ENCODE data around the gene PROM1.

The PROM1 gene

DNA sequence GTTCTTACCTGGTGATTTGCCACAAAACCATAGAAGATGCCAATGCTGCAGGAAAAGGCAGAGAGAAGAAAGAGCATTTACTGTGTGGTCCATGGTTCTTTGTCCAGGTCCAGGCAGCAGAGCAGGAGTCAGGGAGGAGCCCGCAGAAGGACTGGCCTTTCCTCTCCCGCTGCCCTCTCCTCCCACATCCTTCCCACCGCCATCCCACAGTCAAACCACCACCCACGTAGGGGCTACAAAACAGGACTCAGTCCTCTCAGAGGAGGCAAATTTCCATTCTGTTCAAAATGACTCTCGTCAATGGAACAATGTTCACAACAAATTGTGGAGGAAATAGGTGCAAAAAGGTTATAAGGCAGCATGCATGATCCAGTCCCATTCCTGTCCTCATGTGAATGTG is 58.6 kb downstream of the PROM1 start:
- no peak overlapping the region for H3K4me3 ChIP-seq (ENCODE audit: low read depth, low read length)
- TF ChIP-seq, protein P1, sequence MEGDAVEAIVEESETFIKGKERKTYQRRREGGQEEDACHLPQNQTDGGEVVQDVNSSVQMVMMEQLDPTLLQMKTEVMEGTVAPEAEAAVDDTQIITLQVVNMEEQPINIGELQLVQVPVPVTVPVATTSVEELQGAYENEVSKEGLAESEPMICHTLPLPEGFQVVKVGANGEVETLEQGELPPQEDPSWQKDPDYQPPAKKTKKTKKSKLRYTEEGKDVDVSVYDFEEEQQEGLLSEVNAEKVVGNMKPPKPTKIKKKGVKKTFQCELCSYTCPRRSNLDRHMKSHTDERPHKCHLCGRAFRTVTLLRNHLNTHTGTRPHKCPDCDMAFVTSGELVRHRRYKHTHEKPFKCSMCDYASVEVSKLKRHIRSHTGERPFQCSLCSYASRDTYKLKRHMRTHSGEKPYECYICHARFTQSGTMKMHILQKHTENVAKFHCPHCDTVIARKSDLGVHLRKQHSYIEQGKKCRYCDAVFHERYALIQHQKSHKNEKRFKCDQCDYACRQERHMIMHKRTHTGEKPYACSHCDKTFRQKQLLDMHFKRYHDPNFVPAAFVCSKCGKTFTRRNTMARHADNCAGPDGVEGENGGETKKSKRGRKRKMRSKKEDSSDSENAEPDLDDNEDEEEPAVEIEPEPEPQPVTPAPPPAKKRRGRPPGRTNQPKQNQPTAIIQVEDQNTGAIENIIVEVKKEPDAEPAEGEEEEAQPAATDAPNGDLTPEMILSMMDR (IDR thresholded peaks at IDR 0.05; ENCODE audit: low read depth, low read length, missing control alignments): no peak
- DNase-seq (ENCODE audit: low read depth): no peak

DNA sequence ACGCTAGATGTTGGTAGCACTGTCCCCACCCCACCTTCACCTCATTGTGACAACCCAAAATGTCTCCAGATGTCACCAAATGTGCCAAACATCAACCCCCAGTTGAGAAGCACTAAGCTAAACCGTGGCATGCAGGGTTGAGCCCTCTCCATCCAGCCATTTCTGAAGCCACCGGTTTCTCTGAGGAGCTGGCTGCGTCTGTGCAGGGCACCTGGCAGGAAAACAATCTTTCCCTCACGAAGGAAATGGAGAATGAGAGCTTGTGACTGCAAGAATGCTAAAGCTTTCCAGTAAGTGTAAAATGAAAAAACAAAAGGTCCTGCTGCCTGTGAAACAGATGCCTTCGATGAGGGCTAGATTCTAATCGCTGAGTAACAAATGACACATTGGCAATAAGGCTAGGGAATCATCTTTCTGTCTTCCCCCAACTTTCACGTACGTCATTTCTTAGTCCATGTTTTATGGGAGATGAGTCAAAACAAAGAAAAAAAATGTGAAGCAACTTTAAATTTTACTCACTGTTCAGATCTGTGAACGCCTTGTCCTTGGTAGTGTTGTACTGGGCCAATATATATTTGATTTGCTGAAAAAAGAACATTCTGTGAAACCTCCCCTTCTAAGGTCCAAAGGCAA is 59.9 kb downstream of the PROM1 start:
- TF ChIP-seq, protein P1 (IDR thresholded peaks at IDR 0.05; ENCODE audit: low read depth, low read length, missing control alignments): no peak
- DNase-seq (ENCODE audit: low read depth): no peak
- H3K4me3 ChIP-seq (ENCODE audit: low read depth, low read length): no peak overlapping the region

DNA sequence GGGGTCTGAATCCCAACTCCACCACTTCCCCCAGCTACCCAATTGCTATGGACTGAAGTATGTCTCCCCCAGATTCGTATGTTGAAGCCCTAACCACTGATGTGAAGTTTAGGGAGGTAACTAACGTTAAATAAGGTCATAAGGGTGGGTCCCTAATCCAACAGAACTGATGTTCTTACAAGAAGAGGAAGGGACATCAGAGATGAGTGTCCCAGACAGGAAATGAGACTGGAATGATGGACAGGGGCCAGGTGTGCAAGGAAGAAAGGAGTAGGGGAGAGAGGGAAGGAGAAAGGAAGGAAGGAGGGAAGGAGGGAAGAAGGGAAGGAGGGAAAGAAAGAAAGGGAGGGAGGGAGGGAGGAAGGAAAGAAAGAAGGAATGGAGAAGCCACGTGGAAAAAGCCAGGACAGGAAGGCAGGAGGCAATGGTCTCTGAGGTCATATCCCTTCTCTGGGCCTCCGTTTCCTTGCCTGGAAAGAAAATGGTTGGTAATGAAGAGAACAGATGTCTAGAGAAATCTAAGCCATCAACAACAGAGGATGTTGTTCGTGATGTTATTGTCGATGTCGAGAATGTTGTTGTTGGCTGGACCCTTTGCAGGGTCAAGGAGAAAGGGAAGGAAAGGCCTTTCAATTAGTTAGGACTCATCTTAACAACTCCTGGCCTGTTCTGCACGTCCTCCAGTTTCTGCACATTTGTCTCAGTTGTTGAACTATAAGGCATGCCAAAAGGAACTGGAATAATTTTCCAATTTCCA is 61.8 kb downstream of the PROM1 start:
- no peak for DNase-seq (ENCODE audit: low read depth)
- TF ChIP-seq, protein P1 (IDR thresholded peaks at IDR 0.05; ENCODE audit: low read depth, low read length, missing control alignments): no peak
- no peak overlapping the region for H3K4me3 ChIP-seq (ENCODE audit: low read depth, low read length)

DNA sequence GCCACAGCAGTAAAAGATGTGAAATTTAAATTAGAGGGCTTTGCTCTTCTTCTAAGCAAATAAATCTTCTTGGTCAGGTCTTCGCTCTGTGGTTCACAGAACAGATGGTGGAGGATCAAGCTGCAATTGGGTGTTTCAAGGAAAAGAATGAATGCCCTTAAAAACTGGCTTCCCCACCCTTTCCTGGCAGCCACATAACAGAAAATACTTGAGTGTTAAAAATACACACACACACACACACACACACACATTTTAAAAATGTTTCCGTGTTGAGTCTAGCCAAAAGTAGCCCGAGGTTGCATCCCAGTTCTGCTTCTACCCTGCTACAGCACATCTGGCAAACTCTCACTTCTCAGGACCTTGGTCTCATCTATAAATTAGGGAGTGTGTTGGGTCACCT is 64.2 kb downstream of the PROM1 start:
- DNase-seq (ENCODE audit: low read depth): no peak
- TF ChIP-seq, protein P1 (IDR thresholded peaks at IDR 0.05; ENCODE audit: low read depth, low read length, missing control alignments): no peak
- no peak overlapping the region for H3K4me3 ChIP-seq (ENCODE audit: low read depth, low read length)

DNA sequence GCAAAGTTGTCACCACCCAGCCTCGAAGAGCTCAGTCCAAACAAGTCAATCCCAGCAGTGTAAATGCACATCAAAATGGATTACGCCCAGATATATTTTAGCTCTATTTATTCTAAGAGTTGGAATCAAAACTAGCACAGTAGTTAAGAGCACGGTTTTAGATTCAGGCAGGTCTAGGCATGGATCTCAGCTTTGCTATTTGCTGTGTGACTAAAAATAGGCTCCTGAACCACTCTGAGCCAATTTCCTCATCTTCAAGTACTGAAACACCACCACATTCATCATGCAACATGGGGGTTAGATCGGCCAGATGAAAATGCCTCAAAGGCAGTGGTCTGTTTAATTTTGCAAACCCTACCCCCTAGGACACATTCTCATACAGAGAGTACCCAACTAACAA is 65.0 kb downstream of the PROM1 start:
- DNase-seq (ENCODE audit: low read depth): no peak
- TF ChIP-seq, protein P1 (IDR thresholded peaks at IDR 0.05; ENCODE audit: low read depth, low read length, missing control alignments): no peak
- no peak overlapping the region for H3K4me3 ChIP-seq (ENCODE audit: low read depth, low read length)

DNA sequence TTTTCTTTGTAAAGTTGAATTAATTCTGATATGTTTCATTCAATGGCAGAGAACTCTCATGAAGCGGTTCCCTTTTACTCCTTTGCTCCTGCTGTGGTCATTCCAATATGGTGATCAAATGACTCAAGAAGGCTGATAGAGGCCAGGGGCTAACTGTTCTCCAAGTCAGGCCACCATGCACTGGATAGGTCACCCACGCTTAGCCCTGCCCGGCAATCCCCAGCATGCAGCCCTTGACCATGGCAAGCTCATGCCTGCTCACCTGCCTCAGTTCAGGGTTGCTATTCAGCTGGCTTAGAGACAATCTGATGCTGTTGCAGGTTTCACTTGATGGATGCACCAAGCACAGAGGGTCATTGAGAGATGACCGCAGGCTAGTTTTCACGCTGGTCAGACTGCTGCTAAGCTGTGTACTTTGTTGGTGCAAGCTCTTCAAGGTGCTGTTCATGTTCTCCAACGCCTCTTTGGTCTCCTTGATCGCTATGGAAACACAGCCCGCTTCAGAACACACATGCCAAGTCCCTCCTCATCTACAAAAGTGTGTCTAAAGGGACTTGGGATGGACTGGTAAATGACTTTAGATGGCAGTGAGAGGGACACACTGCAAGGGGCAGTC is 65.7 kb downstream of the PROM1 start:
- TF ChIP-seq, protein P1 (IDR thresholded peaks at IDR 0.05; ENCODE audit: low read depth, low read length, missing control alignments): no peak
- DNase-seq (ENCODE audit: low read depth): no peak
- H3K4me3 ChIP-seq (ENCODE audit: low read depth, low read length): no peak overlapping the region

Measured in GM12864 (cell line).